H1 (cell line): ENCODE results near the gene TLE1. TPM values are rescaled to one million over a fixed set of nuclear protein-coding genes. Genes with fewer than 3 reads are reported as not detected.

Experiments
- CTCF ChIA-PET: fragments of 300-600 bp; sonication (Branson Sonifier 250); formaldehyde crosslinking; loops from one replicate; lab custom pipeline; 2021; ENCODE audit not compliant: partially characterized antibody; lab: Charles Lee
- POLR2A ChIA-PET: fragments of 300-600 bp; sonication (Branson Sonifier 250); formaldehyde crosslinking; loops from one replicate; lab custom pipeline; 2021; ENCODE audit warnings: inconsistent platforms; ENCODE audit not compliant: partially characterized antibody; lab: Charles Lee
- DNase-seq, 2 experiments: peaks; one replicate each; pipeline versions ENCODE4 v3.0.0 to v3.0.0-alpha.2; 2010 to 2022; ENCODE audit warnings: low spot score in 2 of 2, low read depth in 1 of 2, mixed read lengths in 1 of 2
- FAIRE-seq: peaks from 2 replicates; lab custom pipeline; 2011; peaks lifted over from hg19 to GRCh38; lab: Jason Lieb, UNC
- H2AFZ ChIP-seq: 2 replicates; pipeline ENCODE4 v1.8.1; 2012; ENCODE audit warnings: low read length, inconsistent platforms
- H2AK5ac ChIP-seq: 2 replicates; pipeline ENCODE4 v1.6.1; 2013; ENCODE audit warnings: low read depth, low read length
- H2BK120ac ChIP-seq: replicated peaks from 2 replicates; pipeline ENCODE3; 2013; ENCODE audit warnings: low read depth, low read length, inconsistent platforms
- H2BK12ac ChIP-seq: 2 replicates; pipeline ENCODE4 v1.6.1; 2013; ENCODE audit warnings: low read depth, low read length
- H2BK15ac ChIP-seq: 2 replicates; pipeline ENCODE4 v1.6.1; 2013; ENCODE audit warnings: low read length
- H2BK20ac ChIP-seq: 2 replicates; pipeline ENCODE4 v1.6.1; 2013; ENCODE audit warnings: low read length
- H2BK5ac ChIP-seq: 2 replicates; pipeline ENCODE4 v1.6.1; 2013; ENCODE audit warnings: low read depth, low read length
- H3K14ac ChIP-seq: 2 replicates; pipeline ENCODE4 v1.6.1; 2013; ENCODE audit warnings: inconsistent platforms; ENCODE audit not compliant: insufficient read length
- H3K18ac ChIP-seq: 2 replicates; pipeline ENCODE4 v1.6.1; 2013; ENCODE audit warnings: low read length; ENCODE audit errors: extremely low read depth
- H3K23ac ChIP-seq: 2 replicates; pipeline ENCODE4 v1.6.1; 2013; ENCODE audit warnings: inconsistent platforms; ENCODE audit not compliant: insufficient read length
- H3K23me2 ChIP-seq: 2 replicates; pipeline ENCODE4 v1.6.1; 2013; ENCODE audit warnings: low read depth, low read length
- H3K27ac ChIP-seq: 2 replicates; pipeline ENCODE4 v1.6.1; 2011; ENCODE audit warnings: low read depth, low read length, inconsistent platforms
- H3K27me3 ChIP-seq, 4 experiments: replicated peaks in 1 of 4; 1 replicate in 1 of 4; 2 replicates in 3 of 4; pipeline versions ENCODE4 v1.6.1 to v1.8.1; 2011 to 2013; ENCODE audit warnings: low read length in 3 of 4, mild to moderate bottlenecking in 3 of 4, inconsistent platforms in 2 of 4, mixed read lengths in 2 of 4, moderate library complexity in 1 of 4; ENCODE audit not compliant: control insufficient read depth in 3 of 4, insufficient read depth in 3 of 4; ENCODE audit errors: extremely low read depth in 1 of 4
- H3K36me3 ChIP-seq, 4 experiments: 2 replicates each; pipeline versions ENCODE4 v1.6.1 to v1.8.1; 2011 to 2013; ENCODE audit warnings: mild to moderate bottlenecking in 4 of 4, low read length in 3 of 4, moderate library complexity in 2 of 4, control low read depth in 1 of 4, inconsistent platforms in 1 of 4; ENCODE audit not compliant: insufficient read depth in 4 of 4, control insufficient read depth in 2 of 4
- H3K4ac ChIP-seq: replicated peaks from 2 replicates; pipeline ENCODE3; 2013; ENCODE audit warnings: low read length, low read depth, mixed read lengths, inconsistent platforms; ENCODE audit not compliant: insufficient read length
- H3K4me1 ChIP-seq, 4 experiments: replicated peaks in 1 of 4; 1 replicate in 1 of 4; 2 replicates in 3 of 4; pipeline versions ENCODE4 v1.6.1 to v1.8.1; 2011 to 2013; ENCODE audit warnings: low read length in 3 of 4, inconsistent platforms in 2 of 4, mixed read lengths in 1 of 4; ENCODE audit not compliant: insufficient read depth in 4 of 4, control insufficient read depth in 3 of 4
- H3K4me2 ChIP-seq, 2 experiments: 2 replicates each; pipeline versions ENCODE4 v1.6.1 to v1.8.1; 2011 to 2013; ENCODE audit warnings: low read depth in 2 of 2, low read length in 2 of 2, control low read depth in 1 of 2, inconsistent platforms in 1 of 2, mild to moderate bottlenecking in 1 of 2; ENCODE audit not compliant: insufficient read depth in 1 of 2
- H3K4me3 ChIP-seq, 4 experiments: fragments of 200-600, 300-600 bp in 1 of 4; sonication (generic), shearing (Covaris generic), sonication (Bioruptor Twin) in 1 of 4; 2 replicates each; pipeline versions ENCODE4 v1.5.1 to v1.8.1; 2011 to 2016; ENCODE audit warnings: low read length in 4 of 4, low read depth in 3 of 4, control low read depth in 2 of 4, inconsistent platforms in 2 of 4, mild to moderate bottlenecking in 2 of 4, mixed read lengths in 1 of 4, moderate library complexity in 1 of 4; ENCODE audit not compliant: insufficient read depth in 2 of 4; ENCODE audit errors: extremely low read depth in 1 of 4
- H3K56ac ChIP-seq: replicated peaks from 2 replicates; pipeline ENCODE3; 2013; ENCODE audit warnings: low read depth, mild to moderate bottlenecking, mixed read lengths, low read length, inconsistent platforms; ENCODE audit not compliant: insufficient read length
- H3K79me1 ChIP-seq: 2 replicates; pipeline ENCODE4 v1.6.1; 2013; ENCODE audit warnings: low read depth, low read length, control low read depth
- H3K79me2 ChIP-seq, 2 experiments: 2 replicates each; pipeline versions ENCODE4 v1.6.1 to v1.8.1; 2012 to 2013; ENCODE audit warnings: low read length in 2 of 2, mild to moderate bottlenecking in 2 of 2, inconsistent platforms in 1 of 2; ENCODE audit not compliant: insufficient read depth in 2 of 2, control insufficient read depth in 1 of 2
- H3K9ac ChIP-seq, 4 experiments: replicated peaks in 1 of 4; 1 replicate in 1 of 4; 2 replicates in 3 of 4; pipeline versions ENCODE4 v1.6.1 to v1.8.1; 2011 to 2013; ENCODE audit warnings: low read depth in 3 of 4, low read length in 3 of 4, control low read depth in 2 of 4, mild to moderate bottlenecking in 2 of 4, moderate library complexity in 2 of 4, inconsistent platforms in 1 of 4; ENCODE audit errors: extremely low read depth in 1 of 4
- H3K9me3 ChIP-seq, 2 experiments: 2 replicates each; pipeline versions ENCODE4 v1.6.1 to v1.8.1; 2012 to 2013; ENCODE audit warnings: mild to moderate bottlenecking in 2 of 2, moderate library complexity in 2 of 2, control low read depth in 1 of 2, inconsistent platforms in 1 of 2, low read depth in 1 of 2, low read length in 1 of 2, mixed read lengths in 1 of 2; ENCODE audit not compliant: insufficient read depth in 2 of 2
- H4K20me1 ChIP-seq, 2 experiments: replicated peaks in 1 of 2; 2 replicates each; pipeline versions ENCODE3 to v1.8.1; 2011 to 2013; ENCODE audit warnings: inconsistent platforms in 2 of 2, low read length in 2 of 2, mild to moderate bottlenecking in 1 of 2; ENCODE audit not compliant: insufficient read depth in 2 of 2, control insufficient read depth in 1 of 2
- H4K5ac ChIP-seq: 2 replicates; pipeline ENCODE4 v1.6.1; 2013; ENCODE audit warnings: low read length, low read depth, mixed read lengths, inconsistent platforms; ENCODE audit not compliant: insufficient read length
- H4K8ac ChIP-seq: 2 replicates; pipeline ENCODE4 v1.8.0; 2013; ENCODE audit warnings: mild to moderate bottlenecking, moderate library complexity, low read length, inconsistent platforms; ENCODE audit not compliant: insufficient read depth; ENCODE audit errors: extremely low read depth
- H4K91ac ChIP-seq: replicated peaks from 2 replicates; pipeline ENCODE3; 2013; ENCODE audit warnings: low read length, mixed read lengths, inconsistent platforms; ENCODE audit not compliant: insufficient read length
- ASH2L ChIP-seq: fragments of 200-600, 300-600 bp; sonication (generic); IDR thresholded peaks from one replicate; pipeline ENCODE4 v1.7.1; 2017; ENCODE audit warnings: low read length
- BRCA1 ChIP-seq: IDR thresholded peaks from 2 replicates; pipeline ENCODE4 v1.6.1; 2012; ENCODE audit warnings: low read depth, low read length, improper control_type of control experiment
- CEBPB ChIP-seq: IDR thresholded peaks from 2 replicates; pipeline ENCODE4 v1.6.1; 2012; ENCODE audit warnings: low read depth, low read length
- GABPA ChIP-seq: IDR thresholded peaks from 2 replicates; pipeline ENCODE4 v1.6.1; 2011; ENCODE audit warnings: mild to moderate bottlenecking, low read length, moderate library complexity, borderline replicate concordance; ENCODE audit not compliant: insufficient read depth
- GTF2F1 ChIP-seq: IDR thresholded peaks from 2 replicates; pipeline ENCODE4 v1.6.1; 2012; ENCODE audit warnings: low read depth, low read length, improper control_type of control experiment, borderline replicate concordance
- HDAC2 ChIP-seq, 2 experiments: fragments of 300-600 bp in 1 of 2; sonication (generic) in 1 of 2; IDR thresholded peaks; 2 replicates each; pipeline ENCODE4 v1.6.1; 2011 to 2012; ENCODE audit warnings: low read depth in 2 of 2, low read length in 2 of 2, mild to moderate bottlenecking in 2 of 2, moderate library complexity in 2 of 2, borderline replicate concordance in 1 of 2, inconsistent platforms in 1 of 2
- JUN ChIP-seq: IDR thresholded peaks from 2 replicates; pipeline ENCODE4 v1.6.1; 2011; ENCODE audit warnings: low read depth, mild to moderate bottlenecking, improper control_type of control experiment, low read length
- POLR2AphosphoS5 ChIP-seq: IDR thresholded peaks from 2 replicates; pipeline ENCODE4 v1.6.1; 2011; ENCODE audit warnings: low read depth, low read length
- RFX5 ChIP-seq: IDR thresholded peaks from 2 replicates; pipeline ENCODE4 v1.6.1; 2011; ENCODE audit warnings: low read depth, low read length, improper control_type of control experiment, borderline replicate concordance
- RXRA ChIP-seq: IDR thresholded peaks from 2 replicates; pipeline ENCODE4 v1.6.1; 2011; ENCODE audit warnings: low read depth, mild to moderate bottlenecking, low read length, moderate library complexity; ENCODE audit not compliant: insufficient read depth
- SP4 ChIP-seq: IDR thresholded peaks from 2 replicates; pipeline ENCODE4 v1.6.1; 2012; ENCODE audit warnings: low read length, inconsistent platforms
- TBP ChIP-seq: IDR thresholded peaks from 2 replicates; pipeline ENCODE4 v1.6.1; 2011; ENCODE audit warnings: low read depth, low read length, improper control_type of control experiment
- TCF12 ChIP-seq: IDR thresholded peaks from 2 replicates; pipeline ENCODE4 v1.6.1; 2011; ENCODE audit warnings: low read depth, mild to moderate bottlenecking, low read length
- YY1 ChIP-seq: IDR thresholded peaks from 2 replicates; pipeline ENCODE4 v1.6.1; 2011; ENCODE audit warnings: low read depth, mild to moderate bottlenecking, low read length
- WGBS, 2 experiments: shearing (Covaris generic) in 1 of 2; methylation state at CpG; one replicate each; pipeline versions ENCODE4 v1.1.6 to v1.1.7; 2013 to 2015; ENCODE audit warnings: low lambda C conversion rate in 2 of 2, mixed read lengths in 2 of 2, inconsistent platforms in 1 of 2, low coverage in 1 of 2, missing lambda C conversion rate in 1 of 2; ENCODE audit not compliant: insufficient replicate concordance in 2 of 2, insufficient coverage in 1 of 2, insufficient read length in 1 of 2; ENCODE audit errors: extremely low coverage in 1 of 2, missing lambda C conversion rate in 1 of 2; 5-methylcytosine and 5-hydroxymethylcytosine counted together
- polyA plus RNA-seq, 7 experiments: library from polyadenylated mRNA; depleted of rRNA in 3 of 7; stranded (reverse) in 5 of 7; unstranded in 2 of 7; fragments of >200 nt in 5 of 7; fragments of 200-250 nt in 2 of 7; gene quantifications; 1 replicate in 5 of 7; 2 replicates in 1 of 7; 4 replicates in 1 of 7; pipeline versions ENCODE4 v1.2.1 to v1.2.3, GENCODE V29; 2011 to 2013; ENCODE audit warnings: missing spikeins in 2 of 7, mixed read lengths in 2 of 7
- total RNA-seq: library from RNA; stranded (reverse); fragmentation: NEBNext Ultra II Directional; extraction: Animal tissue kit (Norgen Biotek cat#: 25700); gene quantifications from 2 replicates; pipeline ENCODE4 v1.2.1, GENCODE V29; 2021
- TF ChIP-seq, protein P1 (sequence below): IDR thresholded peaks from 2 replicates; pipeline ENCODE4 v1.6.1; 2012; ENCODE audit warnings: inconsistent platforms

TLE1 gene
- total and polyA plus RNA-seq, 2 of the 8 experiments (the other 6 are each of a cell fraction or from before 2014, with no cell fraction given), result 81.8 to 91.6 TPM

DNA sequence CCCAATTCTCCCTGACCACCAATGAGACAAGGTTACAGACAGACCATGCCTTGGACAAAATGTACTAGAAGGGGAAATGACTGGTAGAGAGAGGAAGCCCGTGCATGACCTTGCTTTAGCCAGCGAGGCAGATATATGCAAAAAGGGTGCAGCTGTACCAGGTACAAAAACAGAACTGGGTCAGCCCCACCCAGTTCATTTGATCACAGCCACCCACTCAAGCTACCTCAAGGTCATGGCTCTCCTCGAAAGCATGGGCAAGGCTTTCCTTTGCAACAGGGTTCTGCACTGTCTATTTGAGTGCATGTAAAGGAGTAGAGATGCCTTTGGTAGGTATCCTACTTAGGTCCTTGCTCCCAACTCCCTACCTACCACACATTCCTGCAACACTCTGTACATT is 33.3 kb downstream of the TLE1 start:
- H4K5ac ChIP-seq, result no peak overlapping the region
- no peak overlapping the region for H3K4ac ChIP-seq
- no peak overlapping the region for H3K18ac ChIP-seq
- H3K14ac ChIP-seq, result no peak overlapping the region
- peaks cover 2% of the 10 kb centered on the region; the same call in 1 of the 2 replicates for H3K23me2 ChIP-seq
- no peak overlapping the region for H3K9ac ChIP-seq
- H2BK120ac ChIP-seq, result no peak overlapping the region
- H3K4me1 ChIP-seq, result peaks cover 0 to 11% (median 3%) of the 10 kb centered on the region in 4 experiments; a peak in 4 of 7 replicates
- no peak overlapping the region for H2BK20ac ChIP-seq
- CTCF ChIA-PET, result interaction anchor here (0.7 to 1.5 kb wide), 2 partner anchors 10 to 434 kb away, joined by 4 read pairs; no protein-coding TSS in a partner anchor
- H2BK5ac ChIP-seq, result no peak overlapping the region
- no peak overlapping the region for H3K4me2 ChIP-seq
- no peaks in the 10 kb centered on the region for H3K27me3 ChIP-seq
- no peak overlapping the region for H3K23ac ChIP-seq
- H3K27ac ChIP-seq, result no peak overlapping the region
- H4K8ac ChIP-seq, result no peak overlapping the region
- H4K91ac ChIP-seq, result no peak overlapping the region
- no peak overlapping the region for H2BK12ac ChIP-seq
- H3K79me1 ChIP-seq, result peaks cover 7% of the 10 kb centered on the region; the same call in 1 of the 2 replicates
- no peak for FAIRE-seq
- POLR2A ChIA-PET, result interaction anchor here (0.7 to 1.7 kb wide), 3 partner anchors 34 to 430 kb away, joined by 3 to 4 read pairs (median 3); partner anchors contain the start of gene TLE1
- WGBS, 2 experiments, result 96% methylated on average over 3 of the region's 3 CpGs; no CpG with 5 or more reads in 1 of the 2 experiments
- H3K9me3 ChIP-seq, result no peaks in the 10 kb centered on the region
- H3K4me3 ChIP-seq, result no peak overlapping the region
- H4K20me1 ChIP-seq, result peaks cover 16 to 26% of the 10 kb centered on the region in 2 experiments
- DNase-seq, result no peak
- peaks cover 2 to 10% (median 8%) of the 10 kb centered on the region in 4 experiments; a peak in 5 of 8 replicates for H3K36me3 ChIP-seq
- no peak overlapping the region for H2AK5ac ChIP-seq
- H2AFZ ChIP-seq, result no peak overlapping the region
- H3K56ac ChIP-seq, result no peak overlapping the region
- H3K79me2 ChIP-seq, result peaks cover 18 to 96% of the 10 kb centered on the region in 2 experiments
- no peak overlapping the region for H2BK15ac ChIP-seq
- TF ChIP-seq SP4 (no peak), GABPA (no peak), RFX5 (no peak), GTF2F1 (no peak), JUN (no peak), HDAC2 (IDR thresholded peaks at IDR 0.05; ENCODE audit: borderline replicate concordance in 1 of 2, low read depth in 2 of 2, low read length in 2 of 2) (no peak), CEBPB (no peak), ASH2L (no peak), TCF12 (no peak), BRCA1 (no peak), RXRA (no peak), TBP (no peak), YY1 (no peak), POLR2AphosphoS5 (no peak)
- TF ChIP-seq, protein P1, sequence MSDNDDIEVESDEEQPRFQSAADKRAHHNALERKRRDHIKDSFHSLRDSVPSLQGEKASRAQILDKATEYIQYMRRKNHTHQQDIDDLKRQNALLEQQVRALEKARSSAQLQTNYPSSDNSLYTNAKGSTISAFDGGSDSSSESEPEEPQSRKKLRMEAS, result no peak
